ENCODE data around the gene TCEANC2. TPM values are rescaled to one million over a fixed set of nuclear protein-coding genes. Genes with fewer than 3 reads are reported as not detected.

TCEANC2 gene
- total RNA-seq, 1 experiment from 2014 or later, result 8.4 TPM

DNA sequence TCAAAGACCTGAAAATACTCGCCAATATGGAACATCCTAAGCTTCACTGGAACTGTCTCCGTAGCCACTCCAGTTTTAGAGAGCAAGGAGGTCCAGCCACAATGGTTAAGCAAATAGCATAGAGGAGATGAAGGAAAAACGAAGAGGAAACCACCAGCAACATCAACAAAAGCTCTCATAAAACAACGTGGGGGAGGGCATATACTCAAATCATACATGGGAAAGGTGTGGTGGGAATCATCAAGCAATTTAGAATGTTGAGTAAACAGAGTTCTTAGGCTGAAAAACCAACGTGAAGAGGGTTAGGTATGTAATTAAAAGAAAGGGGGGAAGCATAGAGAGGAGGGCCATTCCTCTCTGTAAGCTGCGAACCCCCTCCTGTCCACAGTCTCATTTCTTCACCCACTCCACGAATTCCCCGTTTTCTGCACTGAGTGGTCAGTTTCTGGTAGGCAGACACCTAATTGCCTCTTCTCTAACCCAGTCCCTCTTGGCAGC lies 1.4 kb upstream of the TCEANC2 start:
- Mint-ChIP-seq H3K4me1 (ENCODE audit: low read depth, unreplicated experiment) (no peaks in the 10 kb centered on the region), H3K27me3 (ENCODE audit: unreplicated experiment) (no peaks in the 10 kb centered on the region), H3K4me3 (ENCODE audit: low read depth, unreplicated experiment) (no peak overlapping the region), H3K27ac (ENCODE audit: unreplicated experiment) (no peak overlapping the region), H3K36me3 (ENCODE audit: insufficient read depth, unreplicated experiment) (peaks cover 5% of the 10 kb centered on the region), H3K9me3 (ENCODE audit: low read depth, unreplicated experiment) (no peaks in the 10 kb centered on the region)
- CTCF ChIA-PET, result interaction anchor here (0.7 to 1.0 kb wide), 2 partner anchors 152 to 263 kb away, joined by 3 read pairs; no protein-coding TSS in a partner anchor
- no peak for DNase-seq
- intact Hi-C loops (cut with micrococcal nuclease; ENCODE audit: unreplicated experiment), result no loop called here
- BruUV-seq (replicated peaks), result no TSS peak
- TF ChIP-seq, protein P1, sequence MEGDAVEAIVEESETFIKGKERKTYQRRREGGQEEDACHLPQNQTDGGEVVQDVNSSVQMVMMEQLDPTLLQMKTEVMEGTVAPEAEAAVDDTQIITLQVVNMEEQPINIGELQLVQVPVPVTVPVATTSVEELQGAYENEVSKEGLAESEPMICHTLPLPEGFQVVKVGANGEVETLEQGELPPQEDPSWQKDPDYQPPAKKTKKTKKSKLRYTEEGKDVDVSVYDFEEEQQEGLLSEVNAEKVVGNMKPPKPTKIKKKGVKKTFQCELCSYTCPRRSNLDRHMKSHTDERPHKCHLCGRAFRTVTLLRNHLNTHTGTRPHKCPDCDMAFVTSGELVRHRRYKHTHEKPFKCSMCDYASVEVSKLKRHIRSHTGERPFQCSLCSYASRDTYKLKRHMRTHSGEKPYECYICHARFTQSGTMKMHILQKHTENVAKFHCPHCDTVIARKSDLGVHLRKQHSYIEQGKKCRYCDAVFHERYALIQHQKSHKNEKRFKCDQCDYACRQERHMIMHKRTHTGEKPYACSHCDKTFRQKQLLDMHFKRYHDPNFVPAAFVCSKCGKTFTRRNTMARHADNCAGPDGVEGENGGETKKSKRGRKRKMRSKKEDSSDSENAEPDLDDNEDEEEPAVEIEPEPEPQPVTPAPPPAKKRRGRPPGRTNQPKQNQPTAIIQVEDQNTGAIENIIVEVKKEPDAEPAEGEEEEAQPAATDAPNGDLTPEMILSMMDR (IDR thresholded peaks at IDR 0.05; ENCODE audit: unreplicated experiment), result no peak

DNA sequence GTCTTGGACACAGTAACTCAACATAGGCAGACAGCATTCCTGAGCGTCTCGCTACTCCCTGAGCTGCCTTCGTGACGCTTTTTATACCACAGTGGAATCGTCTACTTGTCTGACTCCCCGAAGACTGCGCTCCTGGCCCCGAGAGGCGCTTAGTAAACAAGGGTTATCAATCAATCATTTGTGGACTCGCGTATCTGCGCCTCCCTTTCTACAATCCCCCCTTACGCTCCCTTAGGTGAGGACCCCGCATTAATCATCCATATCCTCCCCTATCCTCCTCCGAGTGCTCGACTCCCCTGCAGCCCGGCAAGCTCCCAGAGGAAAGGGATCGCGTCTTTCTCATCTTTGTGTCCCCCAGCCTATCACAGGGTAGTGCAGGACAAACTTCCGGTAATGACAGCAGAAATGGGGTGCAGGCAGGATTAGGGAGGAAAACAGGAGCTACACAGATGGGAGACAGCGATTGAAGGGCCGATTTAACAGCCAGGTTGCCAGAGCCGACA lies 926 bp upstream of the TCEANC2 start:
- Mint-ChIP-seq H3K4me3 (ENCODE audit: low read depth, unreplicated experiment) (no peak overlapping the region), H3K36me3 (ENCODE audit: insufficient read depth, unreplicated experiment) (peaks cover 5% of the 10 kb centered on the region), H3K27me3 (ENCODE audit: unreplicated experiment) (no peaks in the 10 kb centered on the region), H3K4me1 (ENCODE audit: low read depth, unreplicated experiment) (no peaks in the 10 kb centered on the region), H3K9me3 (ENCODE audit: low read depth, unreplicated experiment) (no peaks in the 10 kb centered on the region), H3K27ac (ENCODE audit: unreplicated experiment) (no peak overlapping the region)
- DNase-seq, result peak; percentile 26
- intact Hi-C loops (cut with micrococcal nuclease; ENCODE audit: unreplicated experiment), result no loop called here
- BruUV-seq (replicated peaks), result TSS peak; percentile 31
- TF ChIP-seq, protein P1 (IDR thresholded peaks at IDR 0.05; ENCODE audit: unreplicated experiment), result no peak
- CTCF ChIA-PET, result interaction anchor here (0.6 to 1.0 kb wide), 4 partner anchors 31 to 263 kb away, joined by 3 to 4 read pairs (median 3); no protein-coding TSS in a partner anchor

DNA sequence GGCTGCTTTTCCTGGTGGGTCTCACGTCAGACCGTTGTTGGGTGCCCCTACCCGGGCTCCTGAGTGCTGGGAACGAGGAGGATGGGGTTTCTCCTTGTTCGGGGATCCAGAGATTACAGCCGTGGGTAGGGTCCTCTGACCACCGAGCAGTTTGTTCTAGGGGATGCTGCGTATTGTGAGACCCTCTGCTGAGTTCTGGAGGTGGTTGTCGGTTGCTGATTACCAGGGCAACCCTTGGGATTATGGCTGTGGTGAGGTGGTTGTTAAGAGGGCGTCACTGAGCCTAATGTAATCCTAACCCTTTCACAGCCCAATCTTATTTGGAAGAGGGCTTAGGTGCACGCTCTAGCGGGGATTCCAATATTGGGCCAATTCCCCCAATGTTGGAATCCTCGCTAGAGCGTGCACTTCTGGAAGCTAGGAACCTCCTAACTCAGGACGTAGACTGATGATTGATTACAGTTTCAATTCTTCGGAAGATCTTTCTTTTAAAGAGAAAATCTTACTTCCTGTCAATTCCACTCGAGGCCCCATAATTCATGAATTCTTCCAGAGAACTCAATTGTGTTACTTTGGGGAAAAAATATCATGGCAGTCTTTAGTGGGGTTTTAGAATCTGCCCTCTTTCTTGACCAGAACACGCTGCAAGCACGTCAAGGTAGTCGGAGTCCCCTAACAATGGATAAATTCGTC lies 483 bp downstream of the TCEANC2 start:
- intact Hi-C loops (cut with micrococcal nuclease; ENCODE audit: unreplicated experiment), result no loop called here
- TF ChIP-seq, protein P1 (IDR thresholded peaks at IDR 0.05; ENCODE audit: unreplicated experiment), result no peak
- Mint-ChIP-seq H3K27ac (ENCODE audit: unreplicated experiment) (no peak overlapping the region), H3K4me1 (ENCODE audit: low read depth, unreplicated experiment) (no peaks in the 10 kb centered on the region), H3K36me3 (ENCODE audit: insufficient read depth, unreplicated experiment) (peaks cover 5% of the 10 kb centered on the region), H3K4me3 (ENCODE audit: low read depth, unreplicated experiment) (no peak overlapping the region), H3K9me3 (ENCODE audit: low read depth, unreplicated experiment) (no peaks in the 10 kb centered on the region), H3K27me3 (ENCODE audit: unreplicated experiment) (no peaks in the 10 kb centered on the region)
- no TSS peak for BruUV-seq (replicated peaks)
- DNase-seq, result no peak
- CTCF ChIA-PET, result interaction anchor here (1.0 kb wide), 1 partner anchor 78 kb away, joined by 4 read pairs; no protein-coding TSS in a partner anchor

DNA sequence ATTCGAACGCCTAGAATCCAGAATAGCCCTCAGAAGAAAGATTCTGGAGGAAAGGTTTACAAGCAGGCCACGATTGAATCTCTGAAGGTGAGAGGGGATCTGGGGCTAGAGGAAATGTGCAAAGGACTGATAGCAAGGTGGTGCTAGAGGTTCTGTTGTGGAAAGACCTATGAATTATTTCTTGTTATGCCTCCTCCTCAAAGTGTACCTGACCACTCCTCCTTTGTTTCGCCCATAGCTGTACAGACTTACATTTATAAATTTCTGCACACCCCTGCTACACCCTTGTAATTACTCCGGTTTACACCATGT lies 986 bp downstream of the TCEANC2 start:
- CTCF ChIA-PET, result no interaction called here
- H3K4me3 Mint-ChIP-seq (ENCODE audit: low read depth, unreplicated experiment), result no peak overlapping the region
- intact Hi-C loops (cut with micrococcal nuclease; ENCODE audit: unreplicated experiment), result no loop called here
- peaks cover 5% of the 10 kb centered on the region for H3K36me3 Mint-ChIP-seq (ENCODE audit: insufficient read depth, unreplicated experiment)
- no peaks in the 10 kb centered on the region for H3K4me1 Mint-ChIP-seq (ENCODE audit: low read depth, unreplicated experiment)
- DNase-seq, result no peak
- no TSS peak for BruUV-seq (replicated peaks)
- H3K27me3 Mint-ChIP-seq (ENCODE audit: unreplicated experiment), result no peaks in the 10 kb centered on the region
- no peaks in the 10 kb centered on the region for H3K9me3 Mint-ChIP-seq (ENCODE audit: low read depth, unreplicated experiment)
- no peak overlapping the region for H3K27ac Mint-ChIP-seq (ENCODE audit: unreplicated experiment)
- TF ChIP-seq, protein P1 (IDR thresholded peaks at IDR 0.05; ENCODE audit: unreplicated experiment), result no peak
